GM12892 (cell line): Measurements from ENCODE around the gene DEXI.
A peak's percentile ranks its signal among the peaks of the same experiment; 100 is the strongest.

ENCODE experiments used
- DNase-seq: peaks from one replicate; pipeline ENCODE4 v3.0.0; 2011; ENCODE audit not compliant: insufficient read length
- FAIRE-seq: peaks from 2 replicates; lab custom pipeline; 2011; peaks lifted over from hg19 to GRCh38; lab: Jason Lieb, UNC
- POLR2A ChIP-seq: IDR thresholded peaks from 2 replicates; pipeline ENCODE4 v1.6.1; 2011; ENCODE audit warnings: low read depth, low read length, control low read depth
- POLR2AphosphoS5 ChIP-seq: IDR thresholded peaks from 2 replicates; pipeline ENCODE4 v1.6.1; 2011; ENCODE audit warnings: low read depth, low read length, control low read depth
- TAF1 ChIP-seq: IDR thresholded peaks from 2 replicates; pipeline ENCODE4 v1.6.1; 2011; ENCODE audit warnings: low read depth, mild to moderate bottlenecking, control low read depth, low read length, borderline replicate concordance

DEXI gene

GRCh38 chr16:10979717-10980601 is 37.7 kb upstream of the DEXI start:
- no peak for DNase-seq
- no peak for FAIRE-seq

GRCh38 chr16:10978871-10979446 is 36.7 kb upstream of the DEXI start:
- DNase-seq (no peak), FAIRE-seq (no peak)
- TF ChIP-seq POLR2AphosphoS5: no peak
- TF ChIP-seq TAF1: no peak

More at GRCh38 chr16:10979717-10980601, 37.7 kb upstream of the DEXI start:
- TF ChIP-seq TAF1 (no peak), POLR2AphosphoS5 (no peak), POLR2A (no peak)

GRCh38 chr16:10978124-10978523 is 35.9 kb upstream of the DEXI start:
- FAIRE-seq (no peak), DNase-seq (no peak)
- TF ChIP-seq POLR2AphosphoS5 (no peak), POLR2A (no peak), TAF1 (no peak)

- DNase-seq: no peak
- TF ChIP-seq POLR2A (no peak), TAF1 (no peak), POLR2AphosphoS5 (no peak)
- FAIRE-seq: no peak
Observed at GRCh38 chr16:10976634-10977033, 34.4 kb upstream of the DEXI start.

- FAIRE-seq (no peak), DNase-seq (no peak)
- no peak for TF ChIP-seq POLR2A
- no peak for TF ChIP-seq TAF1
- no peak for TF ChIP-seq POLR2AphosphoS5
Observed at GRCh38 chr16:10972819-10973464, 30.7 kb upstream of the DEXI start.

GRCh38 chr16:10972108-10972818 is 30.0 kb upstream of the DEXI start:
- DNase-seq (no peak), FAIRE-seq (no peak)
- no peak for TF ChIP-seq POLR2AphosphoS5
- no peak for TF ChIP-seq TAF1
- no peak for TF ChIP-seq POLR2A

- TF ChIP-seq POLR2AphosphoS5 (no peak), POLR2A (no peak), TAF1 (no peak)
- peak; percentile 60 for FAIRE-seq
- no peak for DNase-seq
Observed at GRCh38 chr16:10971560-10971961, 29.3 kb upstream of the DEXI start.

GRCh38 chr16:10970065-10970464 is 27.8 kb upstream of the DEXI start:
- DNase-seq (no peak), FAIRE-seq (no peak)
- TF ChIP-seq TAF1: no peak
- no peak for TF ChIP-seq POLR2AphosphoS5
- no peak for TF ChIP-seq POLR2A

GRCh38 chr16:10969615-10970014 is 27.3 kb upstream of the DEXI start:
- DNase-seq (no peak), FAIRE-seq (no peak)
- TF ChIP-seq TAF1 (no peak), POLR2A (no peak), POLR2AphosphoS5 (no peak)

- TF ChIP-seq POLR2A: no peak
- TF ChIP-seq POLR2AphosphoS5: no peak
- TF ChIP-seq TAF1: no peak
- FAIRE-seq: no peak
- DNase-seq: no peak
Observed at GRCh38 chr16:10968498-10968897, 26.2 kb upstream of the DEXI start.

GRCh38 chr16:10967986-10968385 is 25.7 kb upstream of the DEXI start:
- TF ChIP-seq POLR2A (no peak), TAF1 (no peak), POLR2AphosphoS5 (no peak)
- DNase-seq (no peak), FAIRE-seq (no peak)
